Measurements from ENCODE around the gene GLIS1.
A peak's percentile ranks its signal among the peaks of the same experiment; 100 is the strongest.

Gene GLIS1

DNA sequence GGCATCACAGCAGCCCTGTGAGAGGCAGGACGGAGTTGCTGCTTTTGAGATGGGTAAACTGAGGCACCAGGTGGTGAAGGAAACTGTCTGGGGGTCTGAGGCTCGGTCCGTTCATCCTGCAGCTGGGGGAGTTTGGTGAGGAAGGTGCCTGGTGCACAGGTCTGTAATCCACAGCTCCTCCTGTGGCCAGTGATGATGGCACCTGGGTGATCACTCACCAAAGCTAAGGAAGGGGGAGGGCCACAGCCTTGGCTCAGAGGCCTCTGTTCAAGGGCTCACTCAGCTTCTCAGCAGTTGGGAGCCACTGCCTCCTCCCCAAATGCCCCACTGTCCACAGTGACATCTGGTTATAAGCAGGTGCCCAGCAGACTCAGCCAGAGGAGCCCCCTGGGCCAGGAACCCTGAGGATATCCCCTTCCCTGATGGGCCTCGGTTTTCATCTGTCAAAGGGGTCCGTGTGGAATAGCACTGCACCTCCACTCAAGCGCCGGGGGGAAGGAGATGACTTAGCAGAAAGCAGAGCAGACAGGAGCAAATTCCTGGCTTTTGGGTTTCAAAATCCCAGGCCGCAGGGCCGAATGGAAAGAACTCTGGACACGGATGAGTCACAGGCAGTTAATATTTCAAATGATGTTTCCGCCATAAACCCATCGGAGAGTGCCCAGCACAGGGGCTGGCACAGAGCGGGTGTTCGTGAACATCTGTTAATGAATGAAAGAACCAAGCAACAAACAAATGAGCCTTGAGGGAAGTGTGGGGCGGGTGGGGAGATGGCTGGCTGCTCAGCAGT, 197.0 kb downstream of the GLIS1 start:
- no peak for DNase-seq

DNA sequence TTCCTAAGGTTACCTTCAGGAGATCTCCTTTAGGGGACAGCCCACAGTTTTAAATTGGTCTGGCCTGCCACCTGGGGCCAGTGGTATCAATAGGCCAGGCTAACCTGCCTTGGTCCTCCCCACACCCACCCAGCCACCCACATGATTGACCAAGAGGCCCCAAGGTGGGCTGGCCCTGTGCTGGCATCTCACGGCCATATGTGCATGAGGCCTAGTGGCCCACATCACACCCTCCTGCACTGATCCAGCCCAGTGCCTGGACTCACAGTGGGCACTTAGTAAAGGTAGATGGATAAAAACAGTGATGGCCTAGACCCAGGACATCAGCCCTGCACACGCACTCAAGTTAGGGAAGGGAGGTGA, 197.7 kb downstream of the GLIS1 start:
- no peak for DNase-seq

GRCh38 chr1:53540604-53541262, 198.2 kb downstream of the GLIS1 start:
- no peak for DNase-seq

DNA sequence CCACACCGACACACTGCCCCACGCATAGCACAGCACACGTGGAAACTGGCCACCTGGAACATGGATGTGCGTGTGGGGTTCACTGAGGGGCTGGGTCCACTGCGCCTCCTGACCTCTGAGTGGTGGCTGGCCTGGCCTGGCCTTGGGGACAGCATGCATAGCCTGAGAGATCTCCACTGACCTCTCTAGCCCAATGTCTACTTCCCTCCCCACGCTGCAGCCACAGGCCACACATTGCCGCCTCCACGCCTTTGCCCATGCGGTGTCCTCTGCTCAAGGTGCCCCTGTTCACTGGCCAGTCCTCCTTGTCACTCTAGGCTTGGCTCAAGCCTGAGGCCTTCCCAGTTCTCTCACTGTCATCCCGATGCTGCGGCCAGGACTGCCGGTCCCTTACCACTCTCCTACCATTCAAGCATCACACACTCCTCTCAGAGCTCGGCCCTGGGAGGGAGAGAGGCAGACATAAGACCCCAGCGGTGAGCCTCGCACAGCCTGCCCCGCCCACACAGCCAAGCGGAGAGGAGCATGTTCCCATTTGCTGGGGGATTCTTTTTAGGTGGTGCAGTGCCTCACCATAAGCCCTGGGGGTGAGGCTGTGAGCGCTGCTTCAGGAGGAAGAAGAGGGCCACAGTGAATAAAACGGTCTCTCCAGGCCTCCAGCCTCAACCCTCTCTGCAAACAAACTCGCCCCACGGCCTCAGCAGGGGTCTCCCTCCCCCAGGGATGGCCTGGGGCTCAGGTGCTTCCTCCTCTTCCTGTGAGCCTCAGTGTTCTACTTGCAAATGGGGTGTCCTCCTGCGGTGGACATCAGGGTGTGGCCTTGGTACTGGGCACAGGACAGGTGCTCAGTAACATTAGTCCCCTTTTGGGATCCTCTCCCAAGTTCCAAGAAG, 199.0 kb downstream of the GLIS1 start:
- DNase-seq, result no peak

DNA sequence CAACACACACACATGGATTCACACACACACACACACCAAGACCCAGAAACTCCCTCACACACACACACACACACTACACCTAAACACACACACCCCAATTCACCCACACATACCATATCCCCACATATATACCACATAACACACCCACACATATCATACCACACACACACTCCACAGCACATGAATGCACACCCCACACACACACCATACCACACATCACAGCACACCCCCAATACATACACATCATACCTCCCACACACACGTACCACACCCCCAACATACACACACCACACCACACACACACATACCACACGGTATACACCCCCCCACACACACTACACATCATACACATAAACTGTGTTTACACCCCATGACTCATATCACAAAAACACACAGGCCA, 199.7 kb downstream of the GLIS1 start:
- no peak for DNase-seq

- no peak for DNase-seq
Observed at GRCh38 chr1:53536606-53537005, 202.4 kb downstream of the GLIS1 start.

DNA sequence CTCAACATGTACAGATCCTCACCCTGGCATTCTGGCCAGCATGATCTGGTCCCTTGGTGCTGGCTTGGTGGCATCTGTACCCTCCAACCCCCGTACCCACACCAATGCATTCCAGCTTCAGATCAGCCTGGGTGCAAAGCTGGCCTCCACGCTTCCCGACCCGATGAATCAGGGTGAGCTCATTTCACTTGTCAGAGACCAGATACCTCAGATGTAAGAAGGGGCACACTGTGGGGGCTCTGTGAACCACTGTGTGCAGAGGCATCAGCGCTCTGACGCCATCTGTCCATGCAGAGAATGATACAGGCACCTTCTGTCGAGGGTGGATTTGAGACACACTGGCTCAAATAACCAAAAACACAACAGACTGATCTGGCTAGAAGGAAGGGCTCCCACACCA, 203.1 kb downstream of the GLIS1 start:
- no peak for DNase-seq

DNA sequence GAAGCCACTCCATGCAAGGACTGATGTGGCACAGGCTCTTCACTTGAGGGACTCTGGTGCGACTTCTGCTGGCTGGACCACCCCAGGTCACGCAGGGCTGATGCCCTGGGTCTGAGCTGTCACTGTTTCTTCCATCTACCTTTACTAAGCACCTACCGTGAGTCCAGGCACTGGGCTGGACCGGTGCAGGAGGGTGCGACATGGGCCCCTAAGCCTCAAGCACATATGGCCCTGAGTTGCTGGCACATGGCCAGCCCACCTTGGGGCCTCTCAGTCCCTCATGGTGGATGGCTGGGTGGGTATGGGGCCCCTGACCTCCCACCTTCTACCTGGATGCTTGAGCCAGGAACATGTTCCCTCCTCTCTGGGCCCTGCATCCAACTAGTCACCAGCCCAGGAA, 203.7 kb downstream of the GLIS1 start:
- DNase-seq, result no peak

GRCh38 chr1:53532912-53533311, 206.1 kb downstream of the GLIS1 start:
- no peak for DNase-seq

- no peak for DNase-seq
Observed at GRCh38 chr1:53532377-53532776, 206.6 kb downstream of the GLIS1 start.

DNA sequence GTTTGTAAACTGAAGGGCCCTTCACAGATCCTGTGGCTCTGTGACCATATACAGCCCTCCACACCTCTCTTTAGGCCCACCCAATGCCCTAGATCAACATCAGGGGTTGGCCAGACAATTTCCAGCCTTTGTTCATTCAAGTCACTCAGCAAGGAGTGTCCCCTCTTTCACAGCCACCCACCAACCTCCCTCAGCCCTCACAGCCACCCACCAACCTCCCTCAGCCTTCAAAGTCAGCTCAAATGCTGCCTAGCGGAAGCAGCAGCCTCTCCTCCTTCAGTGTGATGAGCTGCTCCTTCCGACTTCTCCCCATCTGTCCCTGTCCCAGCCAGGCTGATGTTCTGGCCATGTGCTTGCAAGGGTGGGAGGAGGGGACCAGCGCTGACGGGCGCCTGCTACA, 208.4 kb downstream of the GLIS1 start:
- DNase-seq, result no peak

DNA sequence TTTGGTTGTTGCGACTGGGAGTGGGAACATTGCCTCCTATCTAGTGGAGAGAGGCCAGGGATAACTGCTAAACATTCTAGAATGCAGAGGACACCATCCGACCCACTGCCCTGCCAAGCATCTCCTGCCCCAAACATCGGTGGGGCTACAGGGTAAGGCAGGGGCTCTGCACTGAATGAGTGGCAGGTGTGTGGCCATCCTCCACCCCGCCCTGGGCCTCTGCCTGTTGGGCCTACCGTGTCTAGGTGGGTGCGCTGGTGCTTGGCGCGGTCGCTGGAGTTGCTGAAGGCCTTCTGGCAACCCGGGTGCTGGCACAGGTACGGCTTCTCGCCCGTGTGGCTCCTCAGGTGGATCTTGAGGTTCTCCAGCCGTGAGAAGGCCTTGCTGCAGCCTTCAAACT, 209.4 kb downstream of the GLIS1 start:
- no peak for DNase-seq

DNA sequence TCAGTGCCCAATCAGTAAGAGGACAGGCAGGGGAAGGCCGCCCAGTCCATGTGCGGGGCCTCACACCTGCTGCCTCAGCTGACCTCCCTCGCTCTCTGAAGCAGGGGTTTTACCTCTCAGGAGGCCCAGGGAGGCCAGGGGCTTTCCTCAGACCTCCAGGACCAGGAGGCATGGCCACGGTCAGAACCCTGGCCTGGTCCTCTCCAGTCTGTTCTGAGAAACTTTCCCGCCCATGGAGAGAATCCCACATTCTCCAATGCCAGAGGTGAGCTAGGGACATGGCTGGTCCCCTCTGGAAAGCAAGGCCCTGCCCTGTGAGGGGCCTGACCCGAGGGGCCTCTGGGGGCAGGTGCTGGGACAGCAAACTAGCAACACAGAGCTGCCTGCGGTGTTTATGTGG, 211.6 kb downstream of the GLIS1 start:
- DNase-seq, result no peak

DNA sequence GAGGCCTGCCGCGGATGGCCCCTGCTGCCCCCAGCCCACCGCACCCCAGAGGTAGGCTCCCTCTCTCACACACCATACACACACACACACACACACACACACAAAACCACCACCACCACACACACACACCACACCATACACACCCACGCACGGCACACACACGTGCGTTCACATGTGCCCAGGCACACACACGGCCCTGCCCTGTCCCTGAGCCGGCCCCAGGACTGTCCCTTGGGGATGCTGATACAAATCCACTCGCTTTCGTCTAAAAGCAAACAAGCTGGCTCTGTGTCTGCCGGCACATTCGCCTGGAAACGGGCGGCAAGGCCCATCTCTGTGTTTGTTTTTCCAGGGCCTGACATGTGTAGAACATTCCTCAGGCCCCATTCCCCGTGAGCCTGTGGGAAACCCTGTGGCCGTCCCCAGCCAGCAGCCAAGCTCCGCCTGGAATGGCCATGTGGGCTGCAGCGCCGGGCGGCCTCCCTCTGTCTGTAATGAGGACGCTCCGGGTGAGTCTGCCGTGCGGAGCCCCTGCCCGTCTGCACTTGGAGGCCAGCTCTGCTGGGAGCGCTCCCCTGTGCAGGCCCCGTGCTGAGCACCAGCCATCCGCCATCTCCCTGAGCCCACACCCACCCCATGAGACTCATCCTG, 212.4 kb downstream of the GLIS1 start:
- peak; percentile 83 for DNase-seq

- DNase-seq, result no peak
Observed at GRCh38 chr1:53525595-53525994, 213.4 kb downstream of the GLIS1 start.

DNA sequence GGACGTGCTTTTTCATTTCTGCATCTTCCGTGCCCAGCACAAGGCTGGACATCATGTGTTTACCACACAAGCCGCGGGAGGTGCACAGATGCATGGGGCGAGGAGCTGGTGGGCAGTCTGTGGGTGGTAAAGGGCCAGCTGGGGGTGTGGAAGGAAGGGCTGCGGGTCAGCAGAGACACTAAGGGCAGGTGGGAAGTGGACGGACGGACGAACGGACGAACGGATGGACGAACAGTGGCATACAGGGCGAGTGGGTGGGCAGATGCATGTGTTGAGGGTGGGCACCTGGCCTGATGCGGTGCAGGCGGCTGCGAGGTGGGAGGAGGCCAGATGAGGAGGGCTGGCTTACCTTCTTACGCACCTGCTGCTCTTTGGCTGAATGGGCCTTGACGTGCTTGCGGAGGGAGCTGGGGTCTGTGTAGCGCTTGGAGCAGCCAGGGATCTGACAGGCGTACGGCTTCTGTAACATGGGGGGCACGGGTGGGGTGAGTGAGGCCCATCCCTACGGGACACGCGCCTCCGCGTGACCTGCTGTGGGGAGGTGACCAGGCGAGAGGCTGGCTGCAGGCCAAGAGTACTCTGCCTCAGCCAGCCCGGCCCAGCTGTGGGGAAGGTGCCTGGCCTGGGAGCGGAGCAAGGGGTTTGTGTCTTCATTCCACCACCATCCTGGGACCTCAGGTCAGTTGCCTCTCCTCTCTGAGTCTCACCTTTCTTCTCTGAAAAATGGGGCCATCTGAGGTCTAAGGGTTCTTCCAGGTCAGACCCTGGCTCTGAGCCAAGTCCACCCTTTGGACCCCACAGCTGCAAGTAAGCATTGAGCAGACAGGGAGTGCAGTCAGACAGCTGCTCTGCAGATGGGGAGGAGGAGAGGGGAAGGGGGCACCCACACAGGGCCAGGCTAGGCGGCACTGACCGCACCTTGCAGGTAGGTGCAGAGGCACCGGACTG, 214.3 kb downstream of the GLIS1 start:
- DNase-seq, result no peak

GRCh38 chr1:53521924-53522552, 216.9 kb downstream of the GLIS1 start:
- DNase-seq, result no peak

- no peak for DNase-seq
Observed at GRCh38 chr1:53520481-53520880, 218.5 kb downstream of the GLIS1 start.

DNA sequence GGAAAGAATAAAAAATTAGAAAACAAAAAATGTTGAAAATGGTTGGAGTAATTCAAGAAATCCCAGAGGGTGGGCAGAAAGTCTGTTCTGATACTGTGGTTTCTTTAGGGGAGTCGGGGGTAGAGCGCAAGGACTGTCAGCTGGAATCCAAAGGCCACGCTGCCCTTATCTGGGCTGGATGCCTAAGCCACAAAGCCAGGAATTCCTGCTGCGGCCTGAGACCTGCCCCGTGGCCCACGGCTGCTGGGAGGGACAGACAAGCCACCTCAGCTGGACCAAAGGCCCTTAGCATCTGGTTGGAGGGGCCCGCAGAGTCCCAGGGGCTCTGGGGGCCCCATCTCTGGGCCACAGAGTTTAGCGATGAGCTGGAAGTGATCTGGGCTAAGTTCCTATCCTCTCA, 219.5 kb downstream of the GLIS1 start:
- DNase-seq, result no peak

GRCh38 chr1:53518775-53519174, 220.2 kb downstream of the GLIS1 start:
- no peak for DNase-seq

DNA sequence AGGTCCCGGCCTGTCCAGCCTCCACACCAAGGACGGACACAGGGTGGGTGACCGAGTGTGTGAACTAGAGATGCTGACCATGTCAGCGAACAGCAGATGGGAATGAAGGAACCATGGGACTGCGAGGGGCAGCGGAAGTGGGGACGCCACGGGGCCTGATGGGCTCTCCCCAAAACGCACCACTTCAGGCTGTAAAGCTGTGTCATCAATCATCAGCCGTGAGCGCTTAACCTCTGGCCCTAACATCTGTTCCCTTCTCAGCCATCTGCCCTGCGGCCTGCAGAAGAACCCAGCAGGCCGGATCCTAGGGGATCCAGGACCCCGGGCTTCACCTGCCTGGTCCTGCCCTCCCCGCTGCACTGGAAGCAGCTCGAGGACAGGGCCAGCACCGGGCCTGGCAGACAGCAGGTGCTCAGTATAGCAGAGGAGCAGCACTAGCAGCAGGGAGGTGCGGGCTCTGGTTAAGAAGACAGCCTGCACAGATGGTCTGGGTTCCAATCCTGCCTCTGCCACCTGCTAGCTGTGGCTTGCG, 221.1 kb downstream of the GLIS1 start:
- DNase-seq, result no peak
